HepG2 (cell line): ENCODE measurements around the gene SFTA2. TPM values are rescaled to one million over a fixed set of nuclear protein-coding genes. Genes with fewer than 3 reads are reported as not detected.

ENCODE experiments used
- ARID2 ChIP-seq: sonication (generic); formaldehyde crosslinking; IDR thresholded peaks from 2 replicates; pipeline ENCODE4 v1.8.1; 2022; ENCODE audit warnings: mild to moderate bottlenecking, missing genetic modification reagents, borderline replicate concordance
- CBX1 ChIP-seq: IDR thresholded peaks from one replicate; pipeline ENCODE4 v1.6.1; 2016; ENCODE audit warnings: antibody characterized with exemption, low read depth
- EED ChIP-seq: sonication (generic); formaldehyde crosslinking; IDR thresholded peaks from 2 replicates; pipeline ENCODE4 v1.5.0; 2020; ENCODE audit warnings: mild to moderate bottlenecking, missing genetic modification reagents
- HBP1 ChIP-seq: IDR thresholded peaks from 2 replicates; pipeline ENCODE4 v1.6.1; 2016; ENCODE audit warnings: low read depth, control low read depth
- HES4 ChIP-seq: sonication (generic); formaldehyde crosslinking; IDR thresholded peaks from 2 replicates; pipeline ENCODE4 v1.9.0; 2021; ENCODE audit warnings: mild to moderate bottlenecking, missing genetic modification reagents, borderline replicate concordance
- HNRNPK ChIP-seq: fragments of 200-400 bp; formaldehyde crosslinking; IDR thresholded peaks from 2 replicates; pipeline ENCODE4 v1.6.1; 2018; ENCODE audit warnings: low read length, low read depth, moderate library complexity, mild to moderate bottlenecking; ENCODE audit not compliant: poor library complexity, severe bottlenecking
- IKZF5 ChIP-seq: IDR thresholded peaks from 2 replicates; pipeline ENCODE4 v1.6.1; 2018; ENCODE audit warnings: missing genetic modification reagents, mild to moderate bottlenecking, missing compliant biosample characterization
- JUN ChIP-seq: sonication (generic); formaldehyde crosslinking; IDR thresholded peaks from 2 replicates; pipeline ENCODE4 v1.4.0; 2020; ENCODE audit warnings: mild to moderate bottlenecking, missing genetic modification reagents
- LRRFIP1 ChIP-seq: sonication (generic); formaldehyde crosslinking; conservative IDR thresholded peaks from 2 replicates; pipeline ENCODE4 v1.4.0; 2020; ENCODE audit warnings: missing genetic modification reagents
- NBN ChIP-seq: fragments of 450-650 bp; conservative IDR thresholded peaks from 2 replicates; pipeline ENCODE4 v1.6.1; 2017
- NCOA2 ChIP-seq: sonication (generic); formaldehyde crosslinking; IDR thresholded peaks from 2 replicates; pipeline ENCODE4 v1.8.0; 2022; ENCODE audit warnings: inconsistent platforms
- RBM39 ChIP-seq: fragments of 200-400 bp; formaldehyde crosslinking; IDR thresholded peaks from one replicate; pipeline ENCODE4 v1.6.1; 2018; ENCODE audit warnings: antibody characterized with exemption, mild to moderate bottlenecking, low read depth, low read length; ENCODE audit not compliant: poor library complexity, severe bottlenecking
- TFAP4 ChIP-seq: sonication (generic); IDR thresholded peaks from 2 replicates; pipeline ENCODE4 v1.6.1; 2016; ENCODE audit warnings: low read depth, borderline replicate concordance
- ZBTB20 ChIP-seq: sonication (generic); formaldehyde crosslinking; IDR thresholded peaks from 2 replicates; pipeline ENCODE4 v1.8.1; 2023; ENCODE audit warnings: missing genetic modification reagents, low read depth, mild to moderate bottlenecking, borderline replicate concordance
- ZFP36 ChIP-seq: fragments of 150-350 bp; IDR thresholded peaks from 2 replicates; pipeline ENCODE4 v1.6.1; 2018; ENCODE audit warnings: borderline replicate concordance, low read length, low read depth; ENCODE audit not compliant: partially characterized antibody
- ZFP91 ChIP-seq: sonication (generic); formaldehyde crosslinking; IDR thresholded peaks from 2 replicates; pipeline ENCODE4 v1.9.0; 2022; ENCODE audit warnings: missing genetic modification reagents, mild to moderate bottlenecking, borderline replicate concordance
- ZNF138 ChIP-seq: sonication (generic); formaldehyde crosslinking; IDR thresholded peaks from 2 replicates; pipeline ENCODE4 v1.5.0; 2020; ENCODE audit warnings: mild to moderate bottlenecking, low read depth, missing genetic modification reagents
- ZNF251 ChIP-seq: sonication (generic); formaldehyde crosslinking; IDR thresholded peaks from 2 replicates; pipeline ENCODE4 v1.9.0; 2021; ENCODE audit warnings: mild to moderate bottlenecking, missing genetic modification reagents
- ZNF343 ChIP-seq: sonication (generic); formaldehyde crosslinking; IDR thresholded peaks from 2 replicates; pipeline ENCODE4 v1.4.0; 2020; ENCODE audit warnings: mild to moderate bottlenecking, missing genetic modification reagents
- ZNF652 ChIP-seq: IDR thresholded peaks from 2 replicates; pipeline ENCODE4 v1.6.1; 2016; ENCODE audit warnings: low read depth, borderline replicate concordance
- ZNF761 ChIP-seq: sonication (generic); formaldehyde crosslinking; conservative IDR thresholded peaks from 2 replicates; pipeline ENCODE4 v1.4.0; 2020; ENCODE audit warnings: mild to moderate bottlenecking, missing genetic modification reagents
- ZNF776 ChIP-seq: sonication (generic); formaldehyde crosslinking; IDR thresholded peaks from 2 replicates; pipeline ENCODE4 v1.4.0; 2020; ENCODE audit warnings: mild to moderate bottlenecking, missing genetic modification reagents
- polyA plus RNA-seq, 8 experiments: library from polyadenylated mRNA; depleted of rRNA in 3 of 8; stranded (reverse) in 7 of 8; unstranded in 1 of 8; fragments of >200 nt; fragmentation: Illumina TruSeq in 4 of 8; extraction: Trizol in 4 of 8; gene quantifications; 2 replicates each; pipeline versions ENCODE4 v1.2.1 to v1.2.3, GENCODE V29; 2011 to 2016; ENCODE audit warnings: low read depth in 4 of 8, missing spikeins in 1 of 8, mixed read lengths in 1 of 8; ENCODE audit not compliant: insufficient read depth in 1 of 8
- total RNA-seq, 5 experiments: library from RNA; depleted of rRNA; stranded (reverse); fragments of >200 nt; fragmentation: Illumina TruSeq; extraction: Trizol; gene quantifications; 2 replicates each; pipeline ENCODE4 v1.2.3, GENCODE V29; 2016; ENCODE audit warnings: low read depth in 1 of 5

SFTA2 gene
- total and polyA plus RNA-seq, 2 of the 13 experiments (the other 11 are each of a cell fraction or from before 2014, with no cell fraction given), result not detected

- no peak for TF ChIP-seq LRRFIP1
- peak; percentile 98 for TF ChIP-seq ZNF776 (CRISPR knock-in tag)
- peak; percentile 53 for TF ChIP-seq HES4
- peak; percentile 98 for TF ChIP-seq ZNF343
- TF ChIP-seq RBM39, result peak; percentile 96
- TF ChIP-seq ZFP36, result no peak
- TF ChIP-seq CBX1, result peak; percentile 84
- peak; percentile 79 for TF ChIP-seq HNRNPK
- peak; percentile 58 for TF ChIP-seq NCOA2 (CRISPR knock-in tag)
- peak; percentile 71; the same call in 1 of the 2 replicates for TF ChIP-seq HBP1 (CRISPR knock-in tag)
- TF ChIP-seq NBN, result no peak
- TF ChIP-seq ZNF652 (CRISPR knock-in tag), result no peak
- peak; percentile 97 for TF ChIP-seq ZFP91 (CRISPR knock-in tag)
- TF ChIP-seq JUN, result peak; percentile 79
- no peak; the same call in 1 of the 2 replicates for TF ChIP-seq ZNF761 (CRISPR knock-in tag)
- TF ChIP-seq TFAP4, result peak; percentile 46; the same call in 1 of the 2 replicates
- TF ChIP-seq IKZF5, result peak; percentile 90; the same call in 1 of the 2 replicates
- TF ChIP-seq EED, result no peak
- TF ChIP-seq ZBTB20 (CRISPR knock-in tag), result peak; percentile 76
- peak; percentile 88 for TF ChIP-seq ARID2 (CRISPR knock-in tag)
- peak; percentile 95 for TF ChIP-seq ZNF138
- 0 out of 2 replicates have a peak, but pooled peaks have one; percentile 19 for TF ChIP-seq ZNF251 (CRISPR knock-in tag)
Measured at GRCh38 chr6:30914076-30914853, 17.7 kb downstream of the SFTA2 start, which contains the start of gene VARS2 (continued).
